HG02938 (cell line): Measurements from ENCODE around the gene ACTMAP.

ENCODE experiments used
- ATAC-seq: cut with Tn5 transposase; IDR thresholded peaks from one replicate; pipeline ENCODE4 v1.9.1; 2021; ENCODE audit warnings: mild to moderate bottlenecking, moderate library complexity; ENCODE audit not compliant: unreplicated experiment

The ACTMAP gene

GRCh38 chr19:40721936-40722661, 28.2 kb downstream of the ACTMAP start:
- no peak for ATAC-seq

DNA sequence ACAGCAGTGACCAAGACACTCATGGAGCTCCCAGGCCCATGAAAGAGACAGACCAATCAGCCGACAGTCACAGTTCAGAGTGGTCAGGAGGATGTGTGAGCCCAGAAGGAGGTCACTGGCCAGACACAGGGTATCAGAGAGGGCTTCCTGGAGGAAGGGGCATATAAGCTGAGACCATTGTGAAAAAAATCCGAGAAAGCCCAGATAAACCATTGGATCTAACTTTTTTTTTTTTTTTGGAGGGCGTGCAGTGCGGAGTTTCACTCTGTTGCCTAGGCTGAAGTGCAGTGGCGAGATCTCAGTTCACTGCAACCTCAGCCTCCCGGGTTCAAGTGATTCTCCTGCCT, 29.2 kb downstream of the ACTMAP start:
- no peak for ATAC-seq

DNA sequence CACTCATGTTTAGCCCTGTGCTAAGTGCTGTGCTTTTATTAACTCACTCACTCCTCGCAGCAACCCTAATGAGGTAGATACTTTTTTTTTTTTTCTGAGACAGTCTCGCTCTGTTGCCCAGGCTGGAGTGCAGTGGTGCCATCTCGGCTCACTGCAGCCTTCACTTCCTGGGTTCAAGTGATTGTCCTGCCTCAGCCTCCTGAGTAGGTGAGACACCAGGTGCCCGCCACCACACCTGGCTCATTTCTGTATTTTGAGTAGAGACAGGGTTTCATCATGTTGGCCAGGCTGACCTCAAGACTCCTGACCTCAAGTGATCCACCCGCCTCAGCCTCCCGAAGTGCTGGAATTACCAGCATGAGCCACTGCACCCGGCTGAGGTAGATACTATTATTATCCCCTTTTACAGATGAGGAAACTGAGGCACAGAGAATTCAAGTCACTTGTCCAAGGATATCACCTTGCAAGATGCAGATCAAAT, 30.8 kb downstream of the ACTMAP start:
- no peak for ATAC-seq

DNA sequence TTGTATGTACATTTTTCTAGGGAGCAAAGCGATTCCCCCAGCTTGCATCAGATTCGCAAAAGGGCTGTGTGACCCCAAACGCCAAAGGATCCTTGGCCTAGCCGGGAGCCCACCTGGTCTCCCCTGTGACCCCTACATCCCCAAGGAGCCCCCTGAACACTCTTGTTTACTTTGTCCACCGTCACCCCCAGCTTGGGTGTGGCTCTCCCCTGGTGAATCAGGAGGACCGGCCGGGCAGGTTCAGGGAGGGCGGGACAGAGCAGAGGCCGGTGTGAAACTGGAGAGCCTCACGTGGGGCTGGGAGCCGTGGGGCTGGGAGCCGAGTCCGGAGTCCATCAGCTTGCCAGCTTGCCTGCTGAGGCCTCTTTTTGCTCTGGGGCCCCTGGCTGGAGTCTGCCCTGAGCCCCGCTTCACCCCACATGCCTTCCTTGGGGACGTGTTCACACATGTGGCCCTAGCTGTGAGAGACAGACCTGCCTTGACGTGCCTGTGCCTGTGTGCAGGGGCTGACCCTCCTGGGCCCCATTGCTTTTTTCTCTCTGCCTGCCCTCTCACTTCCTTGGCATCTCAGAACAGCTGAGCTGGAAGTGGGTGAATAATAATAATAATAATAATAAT, 31.4 kb downstream of the ACTMAP start:
- no peak for ATAC-seq

DNA sequence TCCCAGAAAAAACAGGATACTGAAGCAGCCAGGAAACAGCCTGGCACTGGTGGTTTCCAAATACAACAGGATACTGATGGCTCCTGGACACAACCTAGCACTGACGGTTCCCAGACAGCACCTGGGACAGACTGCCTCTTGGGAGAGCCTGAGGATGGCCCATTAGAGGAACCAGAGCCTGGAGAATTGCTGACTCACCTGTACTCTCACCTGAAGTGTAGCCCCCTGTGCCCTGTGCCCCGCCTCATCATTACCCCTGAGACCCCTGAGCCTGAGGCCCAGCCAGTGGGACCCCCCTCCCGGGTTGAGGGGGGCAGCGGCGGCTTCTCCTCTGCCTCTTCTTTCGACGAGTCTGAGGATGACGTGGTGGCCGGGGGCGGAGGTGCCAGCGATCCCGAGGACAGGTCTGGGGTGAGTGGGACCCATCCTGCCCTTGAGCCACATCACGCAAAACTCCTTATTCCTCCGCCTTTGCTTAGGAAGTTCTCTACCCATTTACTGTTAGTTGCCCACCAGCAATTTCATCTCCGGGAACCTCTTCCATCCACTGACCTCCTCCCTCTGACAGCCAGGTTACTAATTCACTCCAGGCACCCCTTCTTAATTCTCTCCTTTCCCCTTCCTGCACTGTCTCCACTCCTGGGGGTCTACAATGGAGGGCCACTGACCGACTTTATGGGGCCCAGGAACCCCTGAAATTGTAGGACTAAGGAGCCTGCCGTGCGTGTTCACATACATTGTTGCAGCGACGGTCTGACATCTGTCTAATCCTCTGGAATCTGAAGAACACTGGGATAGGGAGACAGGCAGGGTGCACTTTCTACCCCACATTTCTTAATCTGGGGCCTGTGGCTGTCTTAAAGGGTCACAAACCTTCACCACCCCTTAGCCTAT, 32.1 kb downstream of the ACTMAP start:
- ATAC-seq, result no peak

GRCh38 chr19:40717325-40717879, 32.9 kb downstream of the ACTMAP start:
- no peak for ATAC-seq

DNA sequence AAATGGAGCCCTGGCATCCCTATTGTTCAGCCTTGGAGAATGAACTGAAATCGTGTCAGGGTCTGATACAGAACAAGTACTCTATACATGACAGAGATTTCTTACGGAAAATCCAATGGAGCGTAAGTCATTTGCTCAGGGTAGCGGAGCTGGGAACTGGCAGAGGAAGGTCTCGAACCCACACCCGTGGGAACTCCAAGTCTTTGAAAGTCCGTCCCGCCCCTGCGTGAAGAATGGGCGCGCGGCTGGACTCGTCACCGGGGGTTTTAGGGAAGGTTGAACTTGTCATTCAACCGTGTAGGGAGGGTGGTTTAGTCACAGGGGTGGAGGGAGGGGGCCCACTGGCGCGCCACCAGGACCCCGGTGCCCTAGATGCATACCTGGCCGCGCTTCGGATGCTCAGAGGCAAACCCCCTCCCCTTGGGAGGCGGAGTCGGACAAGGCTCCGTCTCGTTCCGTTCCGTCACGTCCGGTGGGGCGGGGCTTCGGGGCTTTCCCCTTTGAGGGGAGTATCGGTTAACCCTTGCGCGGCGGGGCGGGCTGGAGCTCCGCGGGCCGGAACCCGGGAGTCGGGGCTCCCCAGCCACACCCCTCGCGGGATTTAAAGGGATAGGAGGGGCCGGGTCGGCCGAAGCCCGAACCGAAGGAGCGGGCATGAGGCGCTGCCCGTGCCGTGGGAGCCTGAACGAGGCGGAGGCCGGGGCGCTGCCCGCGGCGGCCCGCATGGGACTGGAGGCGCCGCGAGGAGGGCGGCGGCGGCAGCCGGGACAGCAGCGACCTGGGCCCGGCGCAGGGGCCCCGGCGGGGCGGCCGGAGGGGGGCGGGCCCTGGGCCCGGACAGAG, 33.6 kb downstream of the ACTMAP start, which contains the start of the genes COQ8B and ITPKC:
Gene COQ8B (minus strand): TSS at position 405 of the 843 bp plus-strand sequence. CDS start 2,254 bp downstream, outside the sequence.
Gene ITPKC (plus strand): TSS at position 631 of the 843 bp plus-strand sequence. CDS start 24 bp downstream, at position 655.
- peak; percentile 61 for ATAC-seq

DNA sequence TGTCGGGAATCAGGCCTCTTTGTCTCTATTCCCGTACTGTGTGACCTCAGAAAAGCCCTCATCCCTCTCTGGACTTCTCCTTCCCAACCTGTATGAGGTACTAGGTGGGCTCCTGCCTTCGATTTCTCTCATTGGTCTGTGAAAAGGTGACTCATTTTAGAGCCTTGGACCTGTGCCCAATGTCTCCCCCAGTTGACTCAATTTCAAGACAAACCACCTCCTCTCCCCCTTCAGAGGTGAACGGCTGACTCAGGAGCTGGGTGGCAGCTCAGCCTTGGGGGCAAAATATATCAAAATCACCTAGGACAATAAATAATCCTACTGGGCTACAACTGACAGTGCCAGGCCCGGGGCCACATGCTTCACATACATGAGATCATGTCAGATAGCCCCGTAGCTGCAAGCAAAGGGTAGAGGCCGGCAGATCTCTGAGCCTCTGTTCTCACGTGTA, 34.2 kb downstream of the ACTMAP start:
- no peak for ATAC-seq

DNA sequence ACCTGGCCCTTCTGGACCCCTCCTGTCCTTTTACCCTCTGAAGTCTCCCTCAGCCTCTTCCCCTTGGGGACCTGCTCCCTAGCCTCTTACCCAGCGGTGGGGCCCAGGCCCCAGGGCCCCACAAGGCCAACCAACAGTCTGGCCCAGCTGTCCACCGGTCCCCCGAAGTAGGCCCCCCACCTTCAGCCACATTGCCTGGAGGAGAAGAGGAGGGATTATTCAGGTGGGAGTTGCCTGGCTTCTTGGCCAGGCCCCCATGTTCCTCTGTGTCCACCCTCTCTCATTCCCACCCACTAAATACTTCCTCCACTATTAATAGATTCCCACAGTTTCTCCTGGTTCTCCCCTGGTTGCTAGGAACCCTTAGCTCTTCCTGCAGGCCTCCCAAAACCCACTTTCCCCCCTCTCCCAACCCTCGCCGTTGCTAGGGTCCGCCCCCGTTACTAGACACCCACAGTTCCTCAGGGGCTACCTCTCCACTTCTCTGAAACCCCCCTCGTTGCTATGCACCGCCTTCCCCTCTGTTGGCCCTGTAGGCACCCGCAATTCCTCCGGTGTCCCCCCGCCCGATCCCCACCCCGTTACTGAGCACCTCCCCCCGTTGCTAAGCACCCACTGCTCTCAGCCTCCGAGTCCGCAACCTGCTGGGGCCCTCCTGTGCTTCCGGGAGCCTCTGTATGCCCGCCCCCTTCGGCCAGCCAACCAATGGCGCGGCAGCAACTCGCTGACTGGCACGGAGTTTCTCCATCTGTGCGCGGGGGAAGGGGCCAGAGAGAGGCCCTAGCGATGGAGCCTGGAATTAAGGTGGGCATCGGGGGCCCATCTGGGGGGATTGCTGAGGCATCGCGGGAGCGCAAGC, 35.6 kb downstream of the ACTMAP start:
- peak; percentile 45 for ATAC-seq

DNA sequence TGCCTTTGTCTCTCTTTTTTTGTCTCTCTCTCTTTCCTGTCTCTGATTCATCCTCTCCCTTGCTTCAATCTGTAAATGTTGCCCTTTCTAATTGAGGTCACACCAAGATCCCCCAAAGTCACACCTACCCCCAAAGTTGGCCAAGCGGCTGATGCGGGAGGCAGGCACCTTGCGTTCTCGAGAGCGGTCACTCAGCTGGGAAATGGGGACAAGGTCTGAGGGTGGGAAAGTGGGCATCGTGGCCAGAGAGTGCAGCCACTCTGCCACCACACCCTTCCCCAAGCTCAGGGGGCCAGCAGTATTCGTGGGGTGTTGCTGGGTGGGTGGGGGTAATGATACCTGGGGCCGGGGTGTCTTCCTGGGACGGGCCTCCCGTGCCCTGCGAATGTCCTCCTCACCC, 36.3 kb downstream of the ACTMAP start:
- no peak for ATAC-seq

DNA sequence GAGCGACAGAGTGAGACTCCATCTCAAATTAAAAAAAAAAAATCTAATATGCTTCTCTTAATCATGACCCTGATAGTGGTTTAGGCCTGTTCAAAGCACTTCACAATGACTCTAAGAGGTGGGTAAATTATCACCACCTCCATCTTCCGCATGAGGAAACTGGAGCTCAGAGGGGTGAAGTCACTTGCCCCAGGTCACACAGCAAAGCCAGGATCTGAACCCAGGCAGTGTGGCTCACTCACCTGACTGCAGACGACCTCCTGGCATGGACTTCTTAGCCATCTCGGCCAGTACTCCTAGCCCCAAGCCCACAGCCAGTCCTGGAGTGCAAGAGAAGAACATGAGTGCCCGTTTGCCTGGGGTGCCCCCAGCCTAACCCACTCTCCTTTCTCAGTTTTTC, 40.5 kb downstream of the ACTMAP start:
- ATAC-seq, result no peak

DNA sequence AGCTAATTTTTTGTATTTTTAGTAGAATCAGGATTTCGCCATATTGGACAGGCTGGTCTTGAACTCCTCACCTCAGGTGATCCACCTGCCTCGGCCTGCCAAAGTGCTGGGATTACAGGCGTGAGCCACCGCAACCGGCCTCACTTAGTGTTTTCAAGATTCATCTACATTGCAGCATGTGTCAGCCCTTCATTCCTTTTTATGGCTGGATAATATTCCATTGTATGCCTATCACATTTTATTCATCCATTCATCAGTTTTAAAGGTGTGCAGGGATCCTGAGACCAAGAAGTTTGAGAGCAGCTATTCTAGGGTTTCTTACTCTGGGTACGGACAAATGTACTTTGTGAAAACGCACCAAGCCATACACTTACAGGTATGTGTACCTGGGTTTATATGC, 42.7 kb downstream of the ACTMAP start:
- ATAC-seq, result no peak

- ATAC-seq, result no peak
Observed at GRCh38 chr19:40705950-40706619, 44.2 kb downstream of the ACTMAP start.

DNA sequence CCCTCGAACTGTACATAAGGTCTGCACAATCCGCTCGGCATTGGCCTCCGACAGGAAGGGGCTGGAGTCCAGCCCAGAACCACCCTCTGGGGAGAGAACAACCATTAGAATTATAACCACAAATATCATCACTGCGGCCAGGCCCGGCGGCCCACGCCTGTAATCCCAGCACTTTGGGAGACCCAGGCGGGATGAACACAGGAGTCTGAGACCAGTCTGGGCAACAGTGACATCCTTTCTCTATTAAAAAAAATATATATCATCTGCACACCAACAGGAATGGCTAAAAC, 45.0 kb downstream of the ACTMAP start:
- ATAC-seq, result no peak

- no peak for ATAC-seq
Observed at GRCh38 chr19:40704491-40705361, 45.6 kb downstream of the ACTMAP start.

DNA sequence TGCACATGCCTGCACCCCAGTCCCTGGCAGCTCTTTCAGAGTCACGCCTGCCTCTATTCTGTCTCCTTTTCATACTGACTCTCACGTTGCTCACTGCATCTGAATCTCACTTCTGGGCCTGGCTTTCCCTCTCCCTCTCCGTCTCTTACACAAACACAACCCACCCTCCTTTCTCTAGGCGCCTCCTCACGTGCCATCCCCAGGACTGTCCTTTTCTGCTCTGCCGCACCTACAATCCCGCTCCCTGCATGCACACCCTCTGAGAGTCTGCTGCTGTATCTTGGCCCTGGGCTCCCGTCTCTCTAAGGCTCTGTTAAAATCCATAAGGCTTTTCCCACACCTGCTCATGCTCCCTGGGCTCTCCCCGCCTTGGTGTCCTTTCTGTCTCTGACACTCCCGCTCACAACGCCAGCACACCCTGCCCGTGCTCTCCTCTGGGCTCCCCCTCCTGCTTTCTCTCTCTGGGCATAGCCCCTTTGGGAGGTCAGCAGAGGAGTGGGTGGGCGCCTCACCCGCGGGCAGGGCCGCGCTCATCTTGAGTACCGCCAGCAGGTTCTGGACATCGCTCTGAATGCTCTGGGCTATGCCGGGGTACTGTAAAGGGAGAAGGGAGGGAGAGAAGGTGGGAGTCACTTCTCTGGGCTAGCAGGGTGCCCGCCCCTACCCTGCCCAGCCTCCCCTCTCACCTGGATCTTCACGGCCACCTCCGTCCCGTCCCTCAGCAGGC, 47.1 kb downstream of the ACTMAP start:
- ATAC-seq, result no peak

- ATAC-seq, result no peak
Observed at GRCh38 chr19:40702337-40703012, 47.8 kb downstream of the ACTMAP start.
